ENCODE results near the gene CEP350. TPM values are rescaled to one million over a fixed set of nuclear protein-coding genes. Genes with fewer than 3 reads are reported as not detected.

CEP350 gene
- polyA plus RNA-seq, 3 donors: 6.7 to 19.8 (median 9.0) TPM

- no peak overlapping the region for H3K4me3 Mint-ChIP-seq
- peaks cover 88% of the 10 kb centered on the region for H3K4me1 Mint-ChIP-seq
- peaks cover 31 to 39% of the 10 kb centered on the region in 2 donors for H3K36me3 Mint-ChIP-seq
- Histone ChIP-seq H3K4me1 (ENCODE audit: control insufficient read depth in 1 of 2, insufficient read depth in 2 of 2, low read length in 2 of 2) (peaks cover 73 to 86% of the 10 kb centered on the region in 2 donors), H3K9me3 (replicated peaks in 1 of 2; ENCODE audit: control insufficient read depth in 1 of 2, insufficient read depth in 1 of 2, low read length in 2 of 2) (no peaks in the 10 kb centered on the region), H2AFZ (ENCODE audit: insufficient read depth, low read depth, low read length, poor library complexity, severe bottlenecking) (no peak overlapping the region), H3K9ac (ENCODE audit: insufficient read depth, low read length, poor library complexity, severe bottlenecking) (no peak overlapping the region), H3K79me2 (ENCODE audit: insufficient read depth, low read length) (peaks cover 95% of the 10 kb centered on the region), H3K27ac (ENCODE audit: low read depth in 1 of 2, low read length in 2 of 2) (peak overlapping the region in 1 of 2 donors; percentile 28), H3K4me2 (replicated peaks; ENCODE audit: extremely low read depth, low read length, poor library complexity, severe bottlenecking) (peak overlapping the region; percentile 2), H3K27me3 (ENCODE audit: control insufficient read depth in 2 of 2, insufficient read depth in 2 of 2, low read length in 2 of 2) (no peaks in the 10 kb centered on the region), H4K20me1 (ENCODE audit: insufficient read depth, low read length) (peaks cover 92% of the 10 kb centered on the region), H3K4me3 (replicated peaks in 1 of 3; ENCODE audit: low read depth in 2 of 3, low read length in 3 of 3) (no peak overlapping the region), H3K36me3 (replicated peaks in 1 of 2; ENCODE audit: control insufficient read depth in 1 of 2, insufficient read depth in 2 of 2, low read length in 2 of 2) (peaks cover 0 to 5% of the 10 kb centered on the region in 2 donors)
- no CpG with 5 or more reads among the region's 1 CpG for WGBS (ENCODE audit: insufficient coverage)
- TF ChIP-seq CTCF (IDR thresholded peaks at IDR 0.05): no peak
- intact Hi-C loops (cut with micrococcal nuclease): no loop called here
- DNase-seq: peak; percentile 41 to 72 (median 71)
- H3K27ac Mint-ChIP-seq: peak overlapping the region; percentile 31 to 85 (median 60)
- peaks cover 0 to 9% (median 3%) of the 10 kb centered on the region in 7 donors for H3K9me3 Mint-ChIP-seq
- H3K27me3 Mint-ChIP-seq (ENCODE audit: low read depth in 3 of 3): no peaks in the 10 kb centered on the region
Observed at GRCh38 chr1:180160357-180160756, 205.7 kb downstream of the CEP350 start.

- H3K4me3 Mint-ChIP-seq: no peak overlapping the region
- H3K4me1 ChIP-seq (ENCODE audit: control insufficient read depth in 1 of 2, insufficient read depth in 2 of 2, low read length in 2 of 2): peaks cover 46 to 60% of the 10 kb centered on the region in 2 donors
- H3K4me1 Mint-ChIP-seq: peaks cover 64% of the 10 kb centered on the region
Observed at GRCh38 chr1:180163041-180163440, 208.4 kb downstream of the CEP350 start.

More at GRCh38 chr1:180163041-180163440, 208.4 kb downstream of the CEP350 start:
- Histone ChIP-seq H3K4me2 (replicated peaks; ENCODE audit: extremely low read depth, low read length, poor library complexity, severe bottlenecking) (peak overlapping the region; percentile 35), H4K20me1 (ENCODE audit: insufficient read depth, low read length) (peaks cover 96% of the 10 kb centered on the region), H3K79me2 (ENCODE audit: insufficient read depth, low read length) (peaks cover 95% of the 10 kb centered on the region), H3K27ac (ENCODE audit: low read depth in 1 of 2, low read length in 2 of 2) (peak overlapping the region in 1 of 2 donors; percentile 43), H3K9ac (ENCODE audit: insufficient read depth, low read length, poor library complexity, severe bottlenecking) (no peak overlapping the region), H3K4me3 (replicated peaks in 1 of 3; ENCODE audit: low read depth in 2 of 3, low read length in 3 of 3) (peak overlapping the region in 1 of 3 experiments; percentile 20), H3K9me3 (replicated peaks in 1 of 2; ENCODE audit: control insufficient read depth in 1 of 2, insufficient read depth in 1 of 2, low read length in 2 of 2) (no peaks in the 10 kb centered on the region), H3K27me3 (ENCODE audit: control insufficient read depth in 2 of 2, insufficient read depth in 2 of 2, low read length in 2 of 2) (no peaks in the 10 kb centered on the region), H2AFZ (ENCODE audit: insufficient read depth, low read depth, low read length, poor library complexity, severe bottlenecking) (no peak overlapping the region), H3K36me3 (replicated peaks in 1 of 2; ENCODE audit: control insufficient read depth in 1 of 2, insufficient read depth in 2 of 2, low read length in 2 of 2) (peaks cover 21 to 31% of the 10 kb centered on the region in 2 donors)
- peak; percentile 36 to 75 (median 68) for DNase-seq
- Mint-ChIP-seq H3K27ac (peak overlapping the region; percentile 23 to 86 (median 66)), H3K36me3 (peaks cover 46 to 50% of the 10 kb centered on the region in 2 donors), H3K9me3 (peaks cover 0 to 9% (median 3%) of the 10 kb centered on the region in 7 donors), H3K27me3 (ENCODE audit: low read depth in 3 of 3) (no peaks in the 10 kb centered on the region)
- TF ChIP-seq CTCF (IDR thresholded peaks at IDR 0.05): no peak
- intact Hi-C loops (cut with micrococcal nuclease): no loop called here
- 0% methylated on average over 1 of the region's 2 CpGs for WGBS (ENCODE audit: insufficient coverage)

Other genes starting within 250 kb of the CEP350 start
- gene FAM163A, start 211.5 kb upstream of the CEP350 start, polyA plus RNA-seq: not detected
- gene TOR1AIP2, start 77.0 kb upstream of the CEP350 start, polyA plus RNA-seq: 10 to 100 TPM in 2 of 3 donors, 1 to 10 TPM in 1; 9.9 to 21.5 (median 20.5) TPM
- 100 to 1,000 TPM in 1 of 3 donors, 10 to 100 TPM in 2; 18.8 to 114 (median 77.5) TPM for gene TOR1AIP1, start 72.5 kb upstream of the CEP350 start, polyA plus RNA-seq
- gene QSOX1, start 200.1 kb downstream of the CEP350 start, polyA plus RNA-seq: 10 to 100 TPM; 34.5 to 86.5 (median 35.8) TPM

All from CD14-positive monocyte (primary cell).